ENCODE data around the gene DGKA.

The DGKA gene

DNA sequence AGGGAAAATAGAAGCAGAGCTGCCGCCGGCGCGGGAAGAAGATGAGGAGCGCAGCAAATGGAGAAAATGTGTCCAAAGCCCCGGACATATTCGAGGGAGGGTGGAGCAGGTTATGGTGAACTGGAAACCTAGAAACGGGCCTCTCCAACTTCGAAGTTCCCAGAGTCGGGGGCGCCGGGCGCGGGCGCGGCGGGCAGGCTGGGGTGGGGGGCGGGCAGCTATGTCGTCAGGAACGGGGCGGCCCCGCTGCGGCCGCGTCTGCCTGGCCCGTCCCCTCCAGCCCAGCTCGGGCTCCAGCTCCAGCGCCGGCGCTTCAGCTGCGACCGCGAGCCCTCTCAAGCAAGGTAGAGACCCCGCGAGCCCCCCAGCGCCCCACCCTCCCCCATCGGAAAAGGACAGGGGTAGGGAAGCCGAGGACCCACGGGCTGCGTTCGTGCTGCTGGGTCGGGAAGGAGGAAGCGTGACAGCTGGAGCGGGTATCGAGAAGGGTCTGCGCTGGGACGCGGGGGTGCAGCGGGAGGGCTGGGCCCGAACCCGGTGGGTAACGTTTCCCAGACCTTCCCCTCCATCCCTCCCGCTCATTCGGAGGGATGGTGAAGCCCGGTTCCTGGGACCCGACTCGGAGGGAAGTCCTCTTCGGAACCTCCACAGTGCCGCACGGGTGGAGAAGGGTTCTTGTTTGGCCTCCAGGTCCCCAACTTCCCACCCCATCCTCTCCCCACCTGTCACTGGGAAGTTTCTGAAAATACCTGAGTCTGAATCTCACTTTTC lies 1.0 kb downstream of the DGKA start (continued):
- TF ChIP-seq PRDM10 (tag by site-specific recombination; IDR thresholded peaks at IDR 0.05): peak; percentile 23

- ChIA-PET POLR2A (interaction anchor here (0.5 to 2.1 kb wide), 4 partner anchors 36 to 216 kb away, joined by 3 to 13 read pairs (median 5); partner anchors contain the start of genes RAB5B and SUOX), CTCF (interaction anchor here (0.5 to 1.8 kb wide), 5 partner anchors 10 to 195 kb away, joined by 3 to 8 read pairs (median 3); no protein-coding TSS in a partner anchor)
- Histone ChIP-seq H3K9me3 (ENCODE audit: control insufficient read depth, insufficient read depth, low read depth, low read length) (no peaks in the 10 kb centered on the region), H3K36me3 (ENCODE audit: control insufficient read depth in 2 of 2, insufficient read depth in 1 of 2, low read length in 2 of 2) (no peaks in the 10 kb centered on the region), H3K4me3 (ENCODE audit: low read depth, low read length) (peak overlapping the region; percentile 58), H3K4me1 (ENCODE audit: control insufficient read depth, insufficient read depth, low read length) (peaks cover 4% of the 10 kb centered on the region; the same call in 1 of the 2 replicates), H3K27ac (ENCODE audit: extremely low read depth, low read depth, low read length) (no peak overlapping the region)
- peak; percentile 20; the same call in 1 of the 2 replicates for TF ChIP-seq ZNF324 (tag by site-specific recombination; IDR thresholded peaks at IDR 0.05)
- TF ChIP-seq ZBTB26 (tag by site-specific recombination; optimal IDR thresholded peaks at IDR 0.05): no peak
- TF ChIP-seq ZNF335 (tag by site-specific recombination; conservative IDR thresholded peaks at IDR 0.05): no peak; the same call in 1 of the 2 replicates
- TF ChIP-seq ZNF16 (tag by site-specific recombination; IDR thresholded peaks at IDR 0.05; ENCODE audit: low read depth): no peak
- TF ChIP-seq PRDM10 (tag by site-specific recombination; IDR thresholded peaks at IDR 0.05): no peak
- no peak for TF ChIP-seq ZNF426 (tag by site-specific recombination; IDR thresholded peaks at IDR 0.05)
- TF ChIP-seq ZNF776 (tag by site-specific recombination; IDR thresholded peaks at IDR 0.05; ENCODE audit: borderline replicate concordance): no peak
- TF ChIP-seq REPIN1 (tag by site-specific recombination; IDR thresholded peaks at IDR 0.05; ENCODE audit: low read depth): no peak
- no peak for TF ChIP-seq ZNF548 (tag by site-specific recombination; IDR thresholded peaks at IDR 0.05)
- 0 out of 2 replicates have a peak, but pooled peaks have one; percentile 7 for TF ChIP-seq EGR2 (tag by site-specific recombination; IDR thresholded peaks at IDR 0.05; ENCODE audit: low read depth)
- no peak for TF ChIP-seq ZNF394 (tag by site-specific recombination; IDR thresholded peaks at IDR 0.05; ENCODE audit: borderline replicate concordance)
- no peak for TF ChIP-seq ZNF76 (tag by site-specific recombination; IDR thresholded peaks at IDR 0.05; ENCODE audit: borderline replicate concordance, low read depth)
- TF ChIP-seq, protein P1, sequence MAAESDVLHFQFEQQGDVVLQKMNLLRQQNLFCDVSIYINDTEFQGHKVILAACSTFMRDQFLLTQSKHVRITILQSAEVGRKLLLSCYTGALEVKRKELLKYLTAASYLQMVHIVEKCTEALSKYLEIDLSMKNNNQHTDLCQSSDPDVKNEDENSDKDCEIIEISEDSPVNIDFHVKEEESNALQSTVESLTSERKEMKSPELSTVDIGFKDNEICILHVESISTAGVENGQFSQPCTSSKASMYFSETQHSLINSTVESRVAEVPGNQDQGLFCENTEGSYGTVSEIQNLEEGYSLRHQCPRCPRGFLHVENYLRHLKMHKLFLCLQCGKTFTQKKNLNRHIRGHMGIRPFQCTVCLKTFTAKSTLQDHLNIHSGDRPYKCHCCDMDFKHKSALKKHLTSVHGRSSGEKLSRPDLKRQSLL (tag by site-specific recombination; IDR thresholded peaks at IDR 0.05): no peak
- no peak for TF ChIP-seq ZNF596 (tag by site-specific recombination; IDR thresholded peaks at IDR 0.05)
- TF ChIP-seq ZBTB20 (tag by site-specific recombination; IDR thresholded peaks at IDR 0.05): no peak
- no peak for TF ChIP-seq ZNF155 (tag by site-specific recombination; IDR thresholded peaks at IDR 0.05)
- TF ChIP-seq HOXA7 (CRISPR knock-in tag; IDR thresholded peaks at IDR 0.05; ENCODE audit: borderline replicate concordance): no peak
- no peak for TF ChIP-seq ZBTB7A (tag by site-specific recombination; IDR thresholded peaks at IDR 0.05; ENCODE audit: low read depth)
- TF ChIP-seq ZFHX2 (tag by site-specific recombination; conservative IDR thresholded peaks at IDR 0.05): 0 out of 2 replicates have a peak, but pooled peaks have one; percentile 29
- no peak for TF ChIP-seq ZSCAN23 (tag by site-specific recombination; IDR thresholded peaks at IDR 0.05)
- TF ChIP-seq BCL6B (tag by site-specific recombination; IDR thresholded peaks at IDR 0.05): no peak
- TF ChIP-seq BCL11A (tag by site-specific recombination; IDR thresholded peaks at IDR 0.05; ENCODE audit: low read depth): no peak
Observed at GRCh38 chr12:55932551-55932910, 1.6 kb downstream of the DGKA start.
